GM18519 (cell line): ENCODE measurements around the gene TRAF3IP1.

Source experiments
- ATAC-seq: cut with Tn5 transposase; IDR thresholded peaks from one replicate; pipeline ENCODE4 v1.9.1; 2021; ENCODE audit warnings: mild to moderate bottlenecking, moderate library complexity; ENCODE audit not compliant: unreplicated experiment, low FRiP score

TRAF3IP1 gene

GRCh38 chr2:238422940-238423339, 102.6 kb downstream of the TRAF3IP1 start:
- no peak for ATAC-seq

DNA sequence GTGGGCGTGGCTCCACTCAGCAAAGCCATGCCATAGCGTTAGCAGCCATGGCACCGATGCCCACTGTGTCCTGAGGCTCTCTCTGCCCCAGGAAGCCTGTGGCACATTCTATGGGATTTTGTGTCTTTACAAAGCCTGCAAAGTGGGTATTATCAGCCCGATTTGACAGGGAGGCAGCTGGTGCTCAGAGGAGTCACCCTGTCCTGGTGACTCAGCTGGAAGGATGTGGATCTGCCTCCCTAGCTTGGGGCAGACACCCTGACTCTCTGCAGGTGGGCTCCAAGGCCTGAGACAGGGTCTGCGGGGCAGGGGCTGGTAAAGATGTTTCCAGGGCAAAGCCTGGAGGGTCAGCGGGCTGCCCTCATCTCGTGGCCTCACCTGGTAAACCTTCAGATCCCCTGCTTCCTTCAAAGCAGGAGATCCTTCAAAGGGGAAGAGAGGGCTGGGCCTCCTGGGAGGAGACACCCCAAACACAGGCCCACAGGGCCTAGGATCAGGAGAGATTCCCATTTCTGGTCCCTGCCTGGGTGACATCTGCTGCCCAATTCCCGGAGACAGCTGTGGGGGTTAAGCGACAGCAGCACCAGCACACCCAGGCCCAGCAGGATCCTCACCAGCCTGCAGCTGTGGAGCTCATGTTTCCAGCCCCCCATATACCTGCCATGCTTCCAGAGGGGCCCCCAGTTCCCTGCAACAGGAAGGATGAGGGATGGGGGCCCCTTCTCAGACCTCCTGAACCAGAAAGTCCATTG, 103.4 kb downstream of the TRAF3IP1 start:
- ATAC-seq, result no peak

DNA sequence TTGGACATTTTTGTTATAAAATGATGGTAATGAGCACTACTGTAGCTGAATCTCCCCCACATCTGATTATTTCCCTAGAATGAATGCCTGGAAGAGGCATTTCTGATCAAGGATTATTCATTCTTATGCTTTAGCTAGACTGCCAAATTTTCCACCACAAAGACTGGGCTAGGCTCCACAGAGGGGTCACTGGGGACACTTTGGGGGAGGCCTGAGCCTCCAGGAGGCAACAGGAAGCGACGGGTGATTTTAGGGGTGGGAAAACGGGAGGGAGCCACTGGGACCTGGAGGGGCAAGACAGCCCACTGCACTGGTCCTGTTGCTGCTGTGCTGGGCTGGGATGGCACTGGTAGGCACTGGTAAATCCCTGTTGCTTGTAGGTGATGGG, 104.0 kb downstream of the TRAF3IP1 start:
- no peak for ATAC-seq

DNA sequence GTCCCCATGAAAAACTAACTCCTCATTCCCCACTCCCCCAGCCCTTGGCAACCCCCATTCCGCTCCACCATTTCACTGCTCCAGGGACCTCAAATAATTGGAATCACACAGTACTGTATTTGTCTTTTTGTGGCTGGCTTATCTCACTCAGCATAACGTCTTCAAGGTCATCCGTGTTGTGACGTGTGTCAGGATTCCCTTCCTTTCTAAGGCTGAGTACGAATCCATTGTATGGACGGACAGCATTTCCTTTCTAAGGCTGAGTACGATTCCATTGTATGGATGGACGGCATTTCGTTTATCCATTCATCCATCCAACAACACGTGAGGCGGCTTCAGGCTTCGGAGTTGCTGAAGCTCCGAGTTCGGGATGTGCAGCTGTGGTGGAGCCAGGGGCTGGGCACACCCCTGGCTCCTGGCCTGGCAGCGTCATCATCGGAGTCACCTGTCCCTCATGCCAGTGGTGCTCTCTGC, 105.2 kb downstream of the TRAF3IP1 start:
- no peak for ATAC-seq

GRCh38 chr2:238425979-238426567, 105.8 kb downstream of the TRAF3IP1 start:
- ATAC-seq, result peak; percentile 7

DNA sequence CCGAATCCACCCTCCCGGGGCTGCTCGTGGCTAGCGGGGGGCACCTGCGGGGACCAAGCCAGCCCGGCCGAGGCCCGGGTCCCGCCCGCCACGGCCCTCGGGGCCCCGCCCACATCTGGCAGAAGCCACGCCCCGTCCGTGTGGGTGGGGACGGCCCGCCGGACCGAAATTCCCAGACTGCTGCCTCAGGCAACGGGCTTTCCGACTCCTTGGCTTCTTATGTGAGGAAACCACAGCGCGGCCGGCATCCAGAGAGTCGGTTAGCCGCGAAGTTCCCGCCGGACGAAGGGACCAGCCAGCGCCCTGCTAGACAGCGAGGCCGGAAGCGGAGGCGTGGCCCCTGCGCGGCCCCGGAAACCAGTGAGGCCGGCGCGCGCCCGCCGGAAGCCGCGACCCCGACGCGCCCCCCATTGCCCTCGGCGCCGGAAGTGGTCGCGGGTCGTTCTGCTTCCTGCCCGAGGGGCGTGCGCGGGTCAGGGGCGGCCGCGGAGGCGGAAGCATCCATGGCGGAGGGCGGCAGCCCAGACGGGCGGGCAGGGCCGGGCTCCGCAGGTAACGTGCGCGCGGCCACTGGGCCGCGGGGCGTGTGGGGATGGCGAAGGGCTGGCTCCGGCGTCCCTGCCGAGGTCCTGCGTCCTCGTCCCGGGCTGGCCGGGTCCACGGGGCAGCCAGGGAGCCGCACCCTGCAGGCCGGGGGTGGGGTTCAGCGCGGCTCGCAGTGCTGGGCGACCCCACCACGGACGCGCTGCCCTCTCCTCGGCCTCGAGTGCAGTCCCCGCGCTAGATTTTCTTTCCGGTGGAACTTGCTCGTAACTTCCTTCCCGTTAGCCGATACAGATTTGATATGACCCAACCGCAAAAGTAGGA, 106.5 kb downstream of the TRAF3IP1 start, which contains the start of gene ASB1:
ASB1 (plus strand) TSS at position 360 of the 867 bp plus-strand sequence; CDS start at position 504, 144 bp downstream.
- peak; percentile 63 for ATAC-seq

DNA sequence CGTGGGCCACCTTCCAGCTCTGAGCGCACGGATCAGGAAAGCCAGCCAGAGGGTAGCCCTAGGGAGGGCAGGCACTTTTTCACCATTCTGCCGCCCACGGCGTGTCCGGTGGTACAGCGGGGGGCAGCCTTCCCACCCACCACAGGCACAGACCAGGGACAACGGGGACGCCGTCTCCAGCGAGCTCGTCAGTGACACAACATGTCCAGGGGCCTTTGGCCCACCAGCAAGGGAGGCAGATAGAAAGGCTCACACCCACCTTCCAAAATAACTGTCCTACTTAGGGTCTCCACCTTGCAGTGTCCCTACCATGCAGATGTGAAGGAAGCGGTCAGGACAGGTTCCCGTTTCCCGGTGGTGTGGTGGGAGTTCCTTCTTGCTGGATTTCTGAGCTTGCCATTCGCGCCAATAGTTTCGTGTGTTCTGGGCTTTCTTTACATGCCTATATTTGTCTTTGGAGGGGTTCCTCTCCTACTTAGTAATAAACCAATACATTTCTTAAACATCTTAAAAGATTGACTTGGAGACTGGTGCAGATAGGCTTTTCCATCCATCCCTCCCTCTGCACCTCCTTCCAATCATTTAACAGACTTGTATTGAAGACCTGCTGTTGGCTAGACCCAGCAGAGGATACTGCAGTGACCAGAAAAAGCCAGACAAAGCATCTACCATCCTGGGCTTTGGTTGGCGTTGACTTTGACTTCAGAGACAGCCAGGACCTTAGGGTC, 107.3 kb downstream of the TRAF3IP1 start:
- ATAC-seq, result no peak

- ATAC-seq, result no peak
Observed at GRCh38 chr2:238428866-238429265, 108.5 kb downstream of the TRAF3IP1 start.

DNA sequence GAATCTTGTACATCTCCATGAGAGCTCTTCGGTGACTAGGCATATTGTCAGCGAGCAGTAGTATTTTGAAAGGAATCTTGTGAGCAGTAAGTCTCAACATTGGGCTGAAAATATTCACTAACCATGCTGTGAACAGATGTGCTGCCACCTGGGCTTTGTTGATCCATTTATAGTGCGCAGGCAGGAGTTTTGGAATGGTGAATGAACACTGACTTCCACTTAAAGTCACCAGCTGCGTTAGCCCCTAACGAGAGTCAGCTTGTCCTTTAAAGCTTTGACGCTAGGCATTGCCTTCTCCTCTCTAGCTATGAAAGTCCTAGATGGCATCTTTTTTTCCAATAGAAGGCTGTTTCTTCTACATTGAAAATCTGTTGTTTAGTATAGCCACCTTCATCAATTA, 110.5 kb downstream of the TRAF3IP1 start:
- ATAC-seq, result no peak

DNA sequence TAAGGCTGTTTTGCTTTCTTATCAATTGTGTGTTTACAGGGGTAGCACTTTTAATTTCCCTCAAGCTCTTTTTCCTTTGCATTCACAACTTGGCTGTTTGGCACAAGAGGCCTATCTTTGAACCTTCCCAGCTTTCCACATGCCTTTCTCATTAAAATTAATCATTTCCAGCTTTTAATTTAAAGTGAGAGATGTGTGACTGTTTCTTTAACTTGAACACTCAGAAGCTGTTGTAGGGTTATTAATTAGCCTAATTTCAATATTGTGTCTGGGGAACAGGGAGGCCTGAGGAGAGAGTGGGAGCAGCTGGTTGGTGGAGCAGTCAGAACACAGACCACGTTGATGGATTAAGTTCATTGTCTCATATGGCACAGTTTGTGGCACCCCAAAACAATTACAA, 111.1 kb downstream of the TRAF3IP1 start:
- ATAC-seq, result no peak

DNA sequence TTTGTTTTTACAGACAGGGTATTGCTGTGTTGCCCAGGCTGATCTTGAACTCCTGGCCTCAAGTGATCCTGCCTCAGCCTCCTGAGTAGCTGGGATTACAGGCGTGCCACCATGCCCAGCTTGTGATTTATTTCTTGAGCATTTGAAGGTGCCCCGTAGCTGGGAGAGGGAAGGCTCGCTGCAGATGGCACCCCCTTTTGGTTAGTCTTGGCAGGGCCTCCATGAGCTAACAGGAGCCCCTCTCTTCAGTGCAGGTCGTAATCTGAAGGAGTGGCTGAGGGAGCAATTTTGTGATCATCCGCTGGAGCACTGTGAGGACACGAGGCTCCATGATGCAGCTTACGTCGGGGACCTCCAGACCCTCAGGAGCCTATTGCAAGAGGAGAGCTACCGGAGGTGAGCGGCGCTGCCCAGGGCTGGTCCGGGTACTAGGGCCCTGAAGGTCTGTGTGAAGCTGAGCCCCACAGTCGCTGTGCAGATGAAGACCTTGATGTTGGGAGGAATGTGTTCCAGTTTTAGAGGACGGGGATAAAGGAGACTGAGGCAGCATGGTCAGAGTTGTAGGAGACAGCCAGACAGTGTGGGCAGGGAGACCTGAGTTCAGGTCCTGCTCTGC, 113.1 kb downstream of the TRAF3IP1 start:
- ATAC-seq, result no peak

GRCh38 chr2:238433941-238434845, 113.9 kb downstream of the TRAF3IP1 start:
- no peak for ATAC-seq

GRCh38 chr2:238434846-238435751, 114.8 kb downstream of the TRAF3IP1 start:
- no peak for ATAC-seq

GRCh38 chr2:238435752-238436096, 115.4 kb downstream of the TRAF3IP1 start:
- ATAC-seq, result no peak

DNA sequence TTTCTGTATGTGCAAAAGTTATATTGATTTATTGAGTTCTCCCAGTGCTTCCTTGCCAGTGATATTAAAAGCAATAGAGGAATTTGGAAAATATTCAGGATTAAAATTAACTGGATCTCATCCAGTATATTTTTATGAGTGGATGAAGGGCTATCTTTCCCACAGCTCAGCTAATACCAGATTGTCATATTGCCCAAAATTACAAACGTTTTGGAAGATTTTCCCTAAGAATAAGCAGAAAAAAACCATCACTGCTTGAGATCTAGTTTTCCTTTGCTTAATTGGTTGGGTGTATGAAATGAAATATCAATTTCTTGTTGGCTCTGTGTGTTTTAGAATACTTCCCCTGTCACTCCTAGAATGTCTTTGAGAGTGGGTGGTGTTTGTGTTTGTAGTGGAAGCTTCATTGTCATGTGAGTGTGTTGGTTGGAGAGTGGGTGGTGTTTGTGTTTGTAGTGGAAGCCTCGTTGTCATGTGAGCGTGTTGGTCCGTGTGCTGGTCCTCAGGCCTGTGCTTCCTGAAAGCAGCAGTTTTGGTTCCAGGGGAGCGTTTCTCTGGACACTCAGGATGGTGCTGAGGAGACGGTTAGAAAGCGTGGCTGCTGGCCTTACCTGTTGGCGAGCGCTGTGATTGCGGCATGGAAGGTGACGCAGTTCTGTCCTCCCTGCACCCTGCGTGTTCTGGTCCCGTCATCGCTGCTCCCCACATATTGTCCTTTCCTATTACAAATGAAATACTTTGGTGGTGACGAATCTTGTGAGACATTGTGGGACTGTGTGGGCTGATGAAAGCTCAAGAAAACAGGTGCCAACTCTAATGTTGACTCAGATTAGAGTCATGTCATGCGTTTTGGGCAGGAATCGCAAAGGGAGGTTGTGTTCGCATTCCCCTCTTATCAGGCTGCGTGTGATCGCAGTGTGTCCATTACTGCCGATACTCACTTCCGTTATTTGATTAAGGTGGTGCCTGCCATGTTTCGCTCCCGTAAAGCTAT, 118.8 kb downstream of the TRAF3IP1 start:
- ATAC-seq, result no peak

DNA sequence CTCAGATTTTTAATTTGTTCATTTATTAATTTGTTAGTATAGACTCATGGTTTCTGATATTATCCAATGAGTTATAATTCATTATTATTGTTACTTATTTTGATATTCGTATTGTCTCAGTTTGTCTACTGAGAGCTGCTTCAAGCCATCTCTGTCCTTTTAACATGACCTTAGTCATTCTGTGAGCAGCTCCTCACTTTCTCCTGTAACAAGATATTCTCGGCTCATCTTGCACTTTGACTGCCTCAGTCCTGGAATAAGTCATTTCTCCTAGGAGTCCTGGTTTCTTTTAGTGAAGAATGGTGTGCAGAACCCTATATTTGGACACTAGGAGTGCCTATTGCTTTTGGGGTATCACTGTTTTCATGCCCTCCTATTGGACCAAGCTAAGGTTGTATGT, 119.6 kb downstream of the TRAF3IP1 start:
- no peak for ATAC-seq

DNA sequence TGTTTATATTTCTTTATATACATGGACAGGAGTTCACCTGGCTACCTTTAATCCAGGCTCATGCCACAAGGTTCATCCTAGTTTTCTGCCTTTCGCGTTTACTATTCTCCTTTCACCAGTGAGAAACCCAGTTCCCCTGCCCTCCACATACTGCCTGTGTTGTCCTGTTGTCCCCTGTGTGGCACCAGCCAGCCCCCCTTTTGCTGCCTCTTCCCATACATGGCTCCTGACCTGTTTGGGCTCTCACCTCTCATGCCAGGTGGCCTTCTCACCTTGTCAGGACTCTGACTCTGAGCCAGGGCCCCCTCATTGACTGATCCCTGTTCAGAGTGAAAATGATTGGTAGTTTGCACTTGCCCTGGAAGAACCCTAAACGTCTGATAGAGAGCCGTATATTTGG, 120.0 kb downstream of the TRAF3IP1 start:
- no peak for ATAC-seq
